RWPE1 (cell line): Measurements from ENCODE around the gene SHISA2.

Experiments used
- CTCF ChIA-PET: fragments of 350-600 bp; sonication (Branson Sonifier 250); formaldehyde crosslinking; extraction: SDS; loops from one replicate; lab custom pipeline; 2021; lab: Yijun Ruan, JAX
- POLR2A ChIA-PET: fragments of 400-600 bp; formaldehyde crosslinking; extraction: SDS; loops from one replicate; lab custom pipeline; 2020; ENCODE audit warnings: antibody characterized with exemption; ENCODE audit not compliant: low non-redundant PET; lab: Yijun Ruan, JAX
- DNase-seq: peaks from one replicate; pipeline ENCODE4 v3.0.0; 2012; ENCODE audit warnings: low spot score
- H3K27ac ChIP-seq: fragments of 450-650 bp; 2 replicates; pipeline ENCODE4 v1.5.1; 2017
- TF ChIP-seq, protein P1 (sequence below): fragments of 450-650 bp; conservative IDR thresholded peaks from 2 replicates; pipeline ENCODE4 v1.5.1; 2017; ENCODE audit warnings: low read depth, mild to moderate bottlenecking

Gene SHISA2

DNA sequence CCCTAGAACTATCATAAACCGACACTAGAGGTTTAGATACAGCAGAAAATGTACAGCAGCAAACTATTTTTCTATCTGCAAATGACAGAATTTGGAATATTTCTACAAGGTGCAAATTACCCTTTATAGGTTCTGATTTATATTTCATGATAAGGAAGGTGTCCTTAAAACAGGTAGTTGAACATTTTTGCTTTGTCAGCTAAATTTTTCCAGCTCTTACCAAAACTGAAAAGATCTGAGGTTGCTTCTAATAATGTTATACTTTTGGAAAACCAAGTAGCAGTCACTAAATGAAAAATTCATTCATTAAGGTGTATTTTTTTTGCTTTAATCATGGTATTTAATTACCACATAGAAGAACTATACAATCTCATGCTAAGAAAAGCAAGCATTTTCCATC lies 9.0 kb downstream of the SHISA2 start:
- ChIA-PET CTCF (no interaction called here), POLR2A (no interaction called here)
- DNase-seq, result no peak
- no peak overlapping the region for H3K27ac ChIP-seq
- TF ChIP-seq, protein P1, sequence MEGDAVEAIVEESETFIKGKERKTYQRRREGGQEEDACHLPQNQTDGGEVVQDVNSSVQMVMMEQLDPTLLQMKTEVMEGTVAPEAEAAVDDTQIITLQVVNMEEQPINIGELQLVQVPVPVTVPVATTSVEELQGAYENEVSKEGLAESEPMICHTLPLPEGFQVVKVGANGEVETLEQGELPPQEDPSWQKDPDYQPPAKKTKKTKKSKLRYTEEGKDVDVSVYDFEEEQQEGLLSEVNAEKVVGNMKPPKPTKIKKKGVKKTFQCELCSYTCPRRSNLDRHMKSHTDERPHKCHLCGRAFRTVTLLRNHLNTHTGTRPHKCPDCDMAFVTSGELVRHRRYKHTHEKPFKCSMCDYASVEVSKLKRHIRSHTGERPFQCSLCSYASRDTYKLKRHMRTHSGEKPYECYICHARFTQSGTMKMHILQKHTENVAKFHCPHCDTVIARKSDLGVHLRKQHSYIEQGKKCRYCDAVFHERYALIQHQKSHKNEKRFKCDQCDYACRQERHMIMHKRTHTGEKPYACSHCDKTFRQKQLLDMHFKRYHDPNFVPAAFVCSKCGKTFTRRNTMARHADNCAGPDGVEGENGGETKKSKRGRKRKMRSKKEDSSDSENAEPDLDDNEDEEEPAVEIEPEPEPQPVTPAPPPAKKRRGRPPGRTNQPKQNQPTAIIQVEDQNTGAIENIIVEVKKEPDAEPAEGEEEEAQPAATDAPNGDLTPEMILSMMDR, result no peak

DNA sequence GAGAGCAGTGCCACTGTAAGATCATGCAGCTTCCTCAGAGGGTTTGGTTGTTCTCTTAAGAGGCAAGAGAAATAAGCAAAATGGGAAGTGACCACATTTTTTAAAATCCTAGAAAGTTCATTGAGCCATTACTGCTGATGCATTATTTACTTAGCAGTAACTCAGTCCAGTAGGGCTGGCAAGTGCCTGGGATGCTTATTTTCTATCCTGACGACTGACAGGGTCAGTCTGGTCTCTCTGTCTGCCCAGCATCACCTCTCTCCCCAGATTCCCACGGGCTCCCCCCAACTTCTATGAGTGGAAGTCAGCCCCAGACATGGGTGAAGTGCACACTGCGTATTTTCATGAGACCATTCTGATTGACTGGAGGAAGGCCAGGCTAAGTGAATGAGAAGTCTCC lies 10.4 kb downstream of the SHISA2 start:
- no peak overlapping the region for H3K27ac ChIP-seq
- no peak for DNase-seq
- POLR2A ChIA-PET, result no interaction called here
- TF ChIP-seq, protein P1, result no peak
- CTCF ChIA-PET, result interaction anchor here (0.6 kb wide), 1 partner anchor 1788 kb away, joined by 3 read pairs; no protein-coding TSS in a partner anchor

DNA sequence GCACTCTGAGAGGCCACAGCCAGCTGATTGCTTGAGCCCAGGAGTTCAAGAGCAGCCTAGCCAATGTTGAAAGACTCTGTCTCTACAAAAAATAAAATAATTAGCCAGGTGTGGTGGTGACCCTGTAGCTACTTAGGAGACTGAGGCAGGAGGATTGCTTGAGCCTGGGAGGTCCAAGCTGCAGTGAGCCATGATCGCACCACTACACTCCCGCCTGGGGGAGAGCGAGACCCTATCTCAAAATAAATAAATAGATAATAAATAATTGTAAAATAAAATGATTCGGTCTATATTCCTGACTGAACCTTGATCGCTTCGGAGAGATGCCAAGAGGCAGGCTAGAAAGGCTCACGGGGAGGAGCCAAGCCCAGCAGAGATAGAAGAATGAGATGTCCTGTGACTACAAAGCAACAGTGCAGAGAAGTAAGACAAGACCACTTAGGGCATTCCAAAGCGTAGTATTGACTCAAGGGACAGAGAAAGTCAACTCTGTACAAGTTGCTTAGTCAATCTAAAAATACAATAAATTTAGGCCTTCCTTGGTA lies 12.8 kb downstream of the SHISA2 start:
- CTCF ChIA-PET, result no interaction called here
- TF ChIP-seq, protein P1, result no peak
- no peak overlapping the region for H3K27ac ChIP-seq
- POLR2A ChIA-PET, result no interaction called here
- DNase-seq, result no peak

DNA sequence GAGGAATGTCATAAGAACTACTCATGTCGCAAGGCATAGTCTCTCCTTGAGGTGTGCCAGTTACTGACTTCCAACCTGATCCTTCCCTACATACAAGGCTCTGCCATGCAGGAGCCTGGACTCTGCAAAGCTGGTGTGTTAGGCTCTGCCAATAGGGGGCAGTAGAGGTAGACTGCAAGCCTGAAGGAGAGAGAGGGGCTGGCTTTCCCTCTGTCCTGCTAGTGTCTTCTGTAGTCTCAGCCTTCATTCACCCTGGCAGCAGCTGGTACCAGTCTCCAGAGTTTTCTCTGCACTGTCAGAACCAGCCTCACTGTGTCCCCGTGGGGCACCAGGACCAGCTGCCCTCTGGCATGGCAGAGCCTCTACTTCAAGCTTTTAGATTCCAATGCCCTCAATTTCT lies 14.5 kb downstream of the SHISA2 start:
- ChIA-PET CTCF (interaction anchor here (0.5 to 0.7 kb wide), 2 partner anchors 99 to 300 kb away, joined by 3 to 5 read pairs; no protein-coding TSS in a partner anchor), POLR2A (no interaction called here)
- no peak for DNase-seq
- TF ChIP-seq, protein P1, result 0 out of 2 replicates have a peak, but pooled peaks have one; percentile 9
- no peak overlapping the region for H3K27ac ChIP-seq

DNA sequence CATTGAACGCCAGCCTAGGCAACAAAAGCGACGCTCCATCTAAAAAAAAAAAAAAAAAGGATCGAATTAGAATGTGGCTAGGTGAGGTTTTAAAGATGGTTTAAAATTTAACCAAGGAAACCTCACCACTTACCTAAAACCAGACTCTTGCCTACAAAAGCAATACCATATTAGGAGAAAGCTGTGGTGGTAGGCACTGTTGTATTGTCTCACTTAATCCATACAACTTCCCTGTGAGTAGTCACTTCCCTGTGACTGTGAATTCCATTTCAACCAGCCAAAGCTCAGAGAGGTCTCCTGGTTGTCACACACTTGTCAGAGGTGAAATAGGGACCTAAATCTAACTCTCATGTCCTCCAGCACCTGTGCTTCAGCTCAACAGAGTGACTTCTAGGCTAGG lies 15.4 kb downstream of the SHISA2 start:
- H3K27ac ChIP-seq, result no peak overlapping the region
- CTCF ChIA-PET, result no interaction called here
- POLR2A ChIA-PET, result no interaction called here
- TF ChIP-seq, protein P1, result no peak
- no peak for DNase-seq

DNA sequence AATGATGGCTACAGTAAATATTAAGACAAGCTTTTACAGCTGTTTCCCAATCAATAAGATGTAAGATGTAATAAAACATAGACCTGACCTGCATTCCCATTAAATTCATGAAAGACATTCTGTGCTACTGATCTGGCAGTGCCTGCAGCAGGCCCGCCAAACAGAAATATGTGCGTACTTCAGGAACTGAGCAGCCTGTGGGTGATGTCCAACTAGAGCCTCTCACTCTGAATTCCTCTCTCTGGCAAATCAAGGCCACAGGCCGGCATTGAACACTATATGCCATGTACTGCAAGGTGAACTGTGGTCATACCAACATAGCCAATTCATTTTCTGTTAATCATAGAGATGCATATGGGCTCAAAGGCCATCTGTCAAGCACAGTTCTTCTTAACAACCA lies 17.8 kb downstream of the SHISA2 start:
- TF ChIP-seq, protein P1, result no peak
- POLR2A ChIA-PET, result no interaction called here
- CTCF ChIA-PET, result interaction anchor here (0.7 kb wide), 1 partner anchor 1855 kb away, joined by 3 read pairs; no protein-coding TSS in a partner anchor
- no peak overlapping the region for H3K27ac ChIP-seq
- no peak for DNase-seq
